ENCODE data around the gene SOHLH2. TPM values are rescaled to one million over a fixed set of nuclear protein-coding genes. Genes with fewer than 3 reads are reported as not detected.
A peak's percentile ranks its signal among the peaks of the same experiment; 100 is the strongest.

The SOHLH2 gene
- total RNA-seq, 1 experiment from 2014 or later, result 2.3 TPM

DNA sequence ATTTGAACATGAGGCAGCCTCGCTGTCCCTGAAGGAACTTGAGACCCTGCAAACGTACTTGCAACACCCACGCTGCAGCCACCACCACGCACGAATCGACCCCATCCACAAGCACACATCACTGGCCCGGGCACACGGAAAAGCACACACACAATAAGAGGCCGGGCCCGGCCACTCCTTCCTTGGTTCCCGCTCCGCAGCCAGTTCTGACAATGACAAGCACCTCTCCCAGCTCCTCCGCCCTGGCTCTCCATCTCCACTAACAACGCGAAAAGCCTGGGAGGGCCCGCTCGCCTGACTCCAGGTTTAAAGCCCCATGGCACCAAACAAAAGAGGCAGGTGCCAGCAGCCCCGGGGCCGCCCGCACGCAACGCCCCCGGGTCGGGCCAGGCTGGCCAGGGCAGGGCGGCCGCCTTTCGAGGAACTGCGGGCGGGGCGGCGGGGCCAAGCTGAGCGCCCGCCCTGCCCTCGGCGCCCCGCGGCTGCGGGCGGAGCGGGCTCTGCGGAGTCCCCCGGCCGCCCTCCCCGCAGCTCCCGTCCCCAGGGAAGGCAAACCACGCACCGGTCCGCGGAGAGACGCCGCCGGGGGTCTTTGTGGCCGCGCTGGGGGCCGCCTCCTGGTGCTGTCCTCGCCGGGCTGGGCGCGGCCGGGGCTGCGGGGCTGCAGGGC is 83.7 kb downstream of the SOHLH2 start:
- Histone ChIP-seq H3K4me1 (replicated peaks; ENCODE audit: insufficient read depth) (no peaks in the 10 kb centered on the region), H3K79me2 (ENCODE audit: low read depth) (no peaks in the 10 kb centered on the region), H3K27ac (no peak overlapping the region), H3K4me3 (peak overlapping the region; percentile 54; the same call in 1 of the 2 replicates), H3F3A (ENCODE audit: insufficient read depth, low read depth) (no peaks in the 10 kb centered on the region), H3K27me3 (ENCODE audit: insufficient read depth, low read depth) (peaks cover 25% of the 10 kb centered on the region), H3K4me2 (peak overlapping the region; percentile 78), H3K36me3 (ENCODE audit: low read depth) (no peaks in the 10 kb centered on the region), H4K20me1 (ENCODE audit: insufficient read depth) (no peaks in the 10 kb centered on the region), H3K9me2 (ENCODE audit: insufficient read depth) (no peaks in the 10 kb centered on the region), H2AFZ (0 out of 2 replicates have a peak overlapping the region, but pooled peaks have one; percentile 60), H3K9me3 (ENCODE audit: insufficient read depth, low read depth) (no peaks in the 10 kb centered on the region)
- intact Hi-C loops (cut with micrococcal nuclease; ENCODE audit: unreplicated experiment), result no loop called here
- DNase-seq, result peak in 1 of 2 experiments; percentile 15
- no TSS peak for BruUV-seq (replicated peaks)
- CTCF ChIA-PET, result interaction anchor here (0.7 kb wide), 1 partner anchor 88 kb away, joined by 3 read pairs; no protein-coding TSS in a partner anchor
- TF ChIP-seq, protein P1, sequence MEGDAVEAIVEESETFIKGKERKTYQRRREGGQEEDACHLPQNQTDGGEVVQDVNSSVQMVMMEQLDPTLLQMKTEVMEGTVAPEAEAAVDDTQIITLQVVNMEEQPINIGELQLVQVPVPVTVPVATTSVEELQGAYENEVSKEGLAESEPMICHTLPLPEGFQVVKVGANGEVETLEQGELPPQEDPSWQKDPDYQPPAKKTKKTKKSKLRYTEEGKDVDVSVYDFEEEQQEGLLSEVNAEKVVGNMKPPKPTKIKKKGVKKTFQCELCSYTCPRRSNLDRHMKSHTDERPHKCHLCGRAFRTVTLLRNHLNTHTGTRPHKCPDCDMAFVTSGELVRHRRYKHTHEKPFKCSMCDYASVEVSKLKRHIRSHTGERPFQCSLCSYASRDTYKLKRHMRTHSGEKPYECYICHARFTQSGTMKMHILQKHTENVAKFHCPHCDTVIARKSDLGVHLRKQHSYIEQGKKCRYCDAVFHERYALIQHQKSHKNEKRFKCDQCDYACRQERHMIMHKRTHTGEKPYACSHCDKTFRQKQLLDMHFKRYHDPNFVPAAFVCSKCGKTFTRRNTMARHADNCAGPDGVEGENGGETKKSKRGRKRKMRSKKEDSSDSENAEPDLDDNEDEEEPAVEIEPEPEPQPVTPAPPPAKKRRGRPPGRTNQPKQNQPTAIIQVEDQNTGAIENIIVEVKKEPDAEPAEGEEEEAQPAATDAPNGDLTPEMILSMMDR (conservative IDR thresholded peaks at IDR 0.05), result no peak
- no peak for TF ChIP-seq EZH2 (IDR thresholded peaks at IDR 0.05; ENCODE audit: low read depth)
- POLR2A ChIA-PET (ENCODE audit: unreplicated experiment), result no interaction called here

DNA sequence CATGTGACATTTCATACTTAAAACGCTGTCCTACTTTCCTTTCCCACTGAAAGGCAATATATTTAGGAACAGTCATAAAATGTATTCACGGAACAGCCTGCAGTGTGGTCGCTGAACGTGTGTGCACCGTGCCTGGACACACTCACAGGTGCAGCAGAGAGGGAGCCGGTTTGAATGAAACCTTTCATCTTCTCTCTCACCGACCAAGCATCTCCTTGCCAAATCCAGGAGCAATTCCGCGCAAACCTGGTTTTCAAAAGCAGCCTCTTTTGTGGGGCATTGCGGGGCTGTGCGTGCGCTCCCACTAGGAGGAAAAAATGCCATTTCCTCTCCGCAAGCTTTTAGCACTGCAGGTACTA is 84.2 kb downstream of the SOHLH2 start:
- TF ChIP-seq, protein P1 (conservative IDR thresholded peaks at IDR 0.05), result no peak
- no peak for TF ChIP-seq EZH2 (IDR thresholded peaks at IDR 0.05; ENCODE audit: low read depth)
- Histone ChIP-seq H3K9me3 (ENCODE audit: insufficient read depth, low read depth) (no peaks in the 10 kb centered on the region), H3K4me2 (peak overlapping the region; percentile 78), H3F3A (ENCODE audit: insufficient read depth, low read depth) (no peaks in the 10 kb centered on the region), H3K36me3 (ENCODE audit: low read depth) (no peaks in the 10 kb centered on the region), H3K9me2 (ENCODE audit: insufficient read depth) (no peaks in the 10 kb centered on the region), H3K27me3 (ENCODE audit: insufficient read depth, low read depth) (peaks cover 25% of the 10 kb centered on the region), H3K4me3 (no peak overlapping the region), H3K27ac (no peak overlapping the region), H3K79me2 (ENCODE audit: low read depth) (no peaks in the 10 kb centered on the region), H3K4me1 (replicated peaks; ENCODE audit: insufficient read depth) (no peaks in the 10 kb centered on the region), H4K20me1 (ENCODE audit: insufficient read depth) (no peaks in the 10 kb centered on the region), H2AFZ (no peak overlapping the region)
- no TSS peak for BruUV-seq (replicated peaks)
- POLR2A ChIA-PET (ENCODE audit: unreplicated experiment), result no interaction called here
- no peak for DNase-seq
- CTCF ChIA-PET, result interaction anchor here (0.7 kb wide), 1 partner anchor 88 kb away, joined by 3 read pairs; no protein-coding TSS in a partner anchor
- intact Hi-C loops (cut with micrococcal nuclease; ENCODE audit: unreplicated experiment), result no loop called here

DNA sequence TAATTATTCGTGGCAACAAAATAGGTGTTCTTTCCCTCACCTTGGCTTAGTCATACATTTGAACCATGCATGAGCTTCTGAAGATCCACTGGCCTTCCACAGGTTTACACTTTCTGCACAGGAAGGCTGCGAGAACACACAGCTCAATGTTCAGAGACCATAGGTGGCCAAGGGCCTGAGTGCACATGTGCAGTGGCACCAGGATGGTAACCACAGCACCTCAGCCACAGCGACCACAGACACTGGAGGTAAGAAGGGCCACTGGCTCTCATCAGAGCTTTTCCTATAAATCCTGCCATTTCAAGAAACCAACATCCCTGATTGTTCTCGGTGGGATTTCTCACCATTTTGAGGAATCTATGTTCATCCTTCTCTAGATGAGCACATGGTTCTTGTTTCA is 84.8 kb downstream of the SOHLH2 start:
- intact Hi-C loops (cut with micrococcal nuclease; ENCODE audit: unreplicated experiment), result no loop called here
- BruUV-seq (replicated peaks), result no TSS peak
- POLR2A ChIA-PET (ENCODE audit: unreplicated experiment), result no interaction called here

More for the DNA sequence above, 84.8 kb downstream of the SOHLH2 start:
- Histone ChIP-seq H3K79me2 (ENCODE audit: low read depth) (no peaks in the 10 kb centered on the region), H3F3A (ENCODE audit: insufficient read depth, low read depth) (no peaks in the 10 kb centered on the region), H3K4me3 (no peak overlapping the region), H3K4me2 (no peak overlapping the region), H3K9me2 (ENCODE audit: insufficient read depth) (no peaks in the 10 kb centered on the region), H3K36me3 (ENCODE audit: low read depth) (no peaks in the 10 kb centered on the region), H2AFZ (no peak overlapping the region), H4K20me1 (ENCODE audit: insufficient read depth) (no peaks in the 10 kb centered on the region), H3K4me1 (replicated peaks; ENCODE audit: insufficient read depth) (no peaks in the 10 kb centered on the region), H3K27me3 (ENCODE audit: insufficient read depth, low read depth) (peaks cover 25% of the 10 kb centered on the region), H3K27ac (no peak overlapping the region), H3K9me3 (ENCODE audit: insufficient read depth, low read depth) (no peaks in the 10 kb centered on the region)
- TF ChIP-seq, protein P1 (conservative IDR thresholded peaks at IDR 0.05), result no peak
- TF ChIP-seq EZH2 (IDR thresholded peaks at IDR 0.05; ENCODE audit: low read depth), result no peak
- CTCF ChIA-PET, result no interaction called here
- no peak for DNase-seq

Measured in PC-9 (cell line).